CD4-positive, alpha-beta T cell treated with Interleukin-17A for 1 hour (primary cell): ENCODE results near the gene PEMT.

Experiments used
- DNase-seq: peaks from one replicate; pipeline ENCODE4 v3.0.0-alpha.2; 2020

PEMT gene

GRCh38 chr17:17532991-17533390 lies 58.5 kb downstream of the PEMT start:
- DNase-seq, result no peak

- no peak for DNase-seq
These were observed 60.4 kb downstream of the PEMT start for GRCh38 chr17:17531156-17531555.

GRCh38 chr17:17528696-17529652 lies 62.5 kb downstream of the PEMT start:
- no peak for DNase-seq

- DNase-seq, result no peak
These were observed 63.5 kb downstream of the PEMT start for GRCh38 chr17:17527956-17528500.

GRCh38 chr17:17527534-17527933 lies 64.0 kb downstream of the PEMT start:
- DNase-seq, result no peak

GRCh38 chr17:17526369-17526768 lies 65.1 kb downstream of the PEMT start:
- no peak for DNase-seq

- no peak for DNase-seq
These were observed 65.6 kb downstream of the PEMT start for GRCh38 chr17:17525956-17526355.

- no peak for DNase-seq
These were observed 66.2 kb downstream of the PEMT start for GRCh38 chr17:17525311-17525710.

- no peak for DNase-seq
These were observed 67.6 kb downstream of the PEMT start for GRCh38 chr17:17523731-17524490.

GRCh38 chr17:17523001-17523730 lies 68.3 kb downstream of the PEMT start:
- DNase-seq, result no peak

- no peak for DNase-seq
These were observed 70.8 kb downstream of the PEMT start for GRCh38 chr17:17520599-17521232.

- DNase-seq, result no peak
These were observed 71.6 kb downstream of the PEMT start for GRCh38 chr17:17519886-17520285.

- no peak for DNase-seq
These were observed 72.6 kb downstream of the PEMT start for GRCh38 chr17:17518951-17519350.

- DNase-seq, result no peak
These were observed 73.5 kb downstream of the PEMT start for GRCh38 chr17:17518014-17518413.

GRCh38 chr17:17516941-17517720 lies 74.4 kb downstream of the PEMT start:
- no peak for DNase-seq

- no peak for DNase-seq
These were observed 75.3 kb downstream of the PEMT start for GRCh38 chr17:17515934-17516930.

- DNase-seq, result no peak
These were observed 76.2 kb downstream of the PEMT start for GRCh38 chr17:17514993-17515933.

GRCh38 chr17:17514361-17514992 lies 77.0 kb downstream of the PEMT start:
- no peak for DNase-seq

- no peak for DNase-seq
These were observed 77.9 kb downstream of the PEMT start for GRCh38 chr17:17513626-17514025.
